K562 treated with DMSO at 1 percent for 4 hours (cell line): ENCODE data around the gene S1PR2. TPM values are rescaled to one million over a fixed set of nuclear protein-coding genes. Genes with fewer than 3 reads are reported as not detected.

Experiments
- total RNA-seq: library from RNA; unstranded; fragments of 300-600 nt; gene quantifications from 2 replicates; pipeline ENCODE4 v1.2.3, GENCODE V29; 2022; ENCODE audit not compliant: insufficient read depth

Gene S1PR2
- 1.7 and 1.9 TPM in 2 replicates for total RNA-seq

GRCh38 chr19:10230861-10231611 lies at the start of gene S1PR2:
Gene S1PR2 (minus strand): TSS chr19:10231331. CDS start chr19:10224905, 6,426 bp downstream.

DNA sequence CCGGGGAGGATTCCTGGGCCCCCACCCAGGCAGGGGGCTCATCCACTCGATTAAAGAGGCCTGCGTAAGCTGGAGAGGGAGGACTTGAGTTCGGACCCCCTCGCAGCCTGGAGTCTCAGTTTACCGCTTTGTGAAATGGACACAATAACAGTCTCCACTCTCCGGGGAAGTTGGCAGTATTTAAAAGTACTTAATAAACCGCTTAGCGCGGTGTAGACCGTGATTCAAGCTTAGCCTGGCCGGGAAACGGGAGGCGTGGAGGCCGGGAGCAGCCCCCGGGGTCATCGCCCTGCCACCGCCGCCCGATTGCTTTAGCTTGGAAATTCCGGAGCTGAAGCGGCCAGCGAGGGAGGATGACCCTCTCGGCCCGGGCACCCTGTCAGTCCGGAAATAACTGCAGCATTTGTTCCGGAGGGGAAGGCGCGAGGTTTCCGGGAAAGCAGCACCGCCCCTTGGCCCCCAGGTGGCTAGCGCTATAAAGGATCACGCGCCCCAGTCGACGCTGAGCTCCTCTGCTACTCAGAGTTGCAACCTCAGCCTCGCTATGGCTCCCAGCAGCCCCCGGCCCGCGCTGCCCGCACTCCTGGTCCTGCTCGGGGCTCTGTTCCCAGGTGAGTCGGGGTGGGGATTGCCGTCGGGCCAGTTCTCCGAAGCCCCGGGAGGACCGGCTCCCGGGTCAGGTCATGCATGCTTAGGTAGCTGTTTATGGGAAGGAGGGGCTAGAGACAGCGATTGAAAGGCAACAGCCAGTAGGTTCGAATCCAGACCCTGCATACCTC lies 39.7 kb upstream of the S1PR2 start, which contains the start of gene ICAM1:
TSS of gene ICAM1 (plus strand) at position 505 of the 779 bp plus-strand sequence. CDS start at position 545, 40 bp downstream.

DNA sequence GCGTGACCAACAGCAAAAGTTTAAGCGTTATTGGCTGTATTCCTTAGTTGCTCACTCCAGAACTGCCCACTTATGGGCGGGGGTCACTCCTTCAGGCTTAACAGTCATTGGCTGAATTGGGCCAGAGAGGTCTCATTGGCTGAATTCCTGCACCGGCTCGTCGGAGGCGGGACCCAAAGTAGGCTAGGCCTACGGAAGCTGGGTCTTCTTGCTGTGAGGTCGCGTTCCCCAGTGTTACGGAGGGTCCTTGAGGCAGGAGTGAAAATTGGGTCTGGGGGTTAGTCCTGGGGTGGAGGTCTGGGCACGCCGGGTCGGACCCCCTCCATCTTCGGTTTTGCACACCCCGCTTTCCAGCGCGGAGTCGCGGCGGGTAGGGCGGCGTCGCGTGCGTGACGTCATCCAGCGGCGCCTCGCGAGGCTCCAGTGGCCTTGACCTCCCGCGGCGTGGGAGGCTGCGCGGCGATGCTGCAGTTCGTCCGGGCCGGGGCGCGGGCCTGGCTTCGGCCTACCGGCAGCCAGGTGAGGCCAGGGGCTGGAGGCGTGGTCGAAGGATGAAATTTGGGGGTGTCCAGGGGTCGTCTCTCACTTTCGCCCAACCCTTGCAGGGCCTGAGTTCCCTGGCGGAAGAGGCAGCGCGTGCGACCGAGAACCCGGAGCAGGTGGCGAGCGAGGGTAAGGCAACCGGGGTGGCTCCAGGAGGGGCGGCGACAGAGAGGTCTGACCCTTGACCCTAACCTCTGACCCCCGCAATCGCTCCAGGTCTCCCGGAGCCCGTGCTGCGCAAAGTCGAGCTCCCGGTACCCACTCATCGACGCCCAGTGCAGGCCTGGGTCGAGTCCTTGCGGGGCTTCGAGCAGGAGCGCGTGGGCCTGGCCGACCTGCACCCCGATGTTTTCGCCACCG lies 20.9 kb upstream of the S1PR2 start, which contains the start of gene MRPL4:
TSS of gene MRPL4 (plus strand) at position 423 of the 903 bp plus-strand sequence. CDS start at position 463, 40 bp downstream.

GRCh38 chr19:10194500-10195198 lies 36.5 kb downstream of the S1PR2 start, which contains the start of gene DNMT1:
Gene DNMT1 (minus strand): TSS chr19:10194953. CDS start chr19:10194899, 54 bp downstream.

Other genes with a start within 250 kb of the S1PR2 start
- gene COL5A3, start 220.8 kb downstream of the S1PR2 start, total RNA-seq: not detected in 2 replicates
- gene RDH8, start 217.8 kb downstream of the S1PR2 start, total RNA-seq: not detected in 2 replicates
- 19.4 and 25.1 TPM in 2 replicates for gene SHFL, start 145.0 kb downstream of the S1PR2 start, total RNA-seq
- gene ANGPTL6, start 128.7 kb downstream of the S1PR2 start, total RNA-seq: 0.76 TPM in 1 of 2 replicates, not detected in the other
- 22.8 and 35.9 TPM in 2 replicates for gene PPAN, start 125.0 kb downstream of the S1PR2 start, total RNA-seq
- gene P2RY11, start 119.6 kb downstream of the S1PR2 start, total RNA-seq: 10.7 and 16.4 TPM in 2 replicates
- 345 and 378 TPM in 2 replicates for gene EIF3G, start 111.4 kb downstream of the S1PR2 start, total RNA-seq
- gene DNMT1, start 36.4 kb downstream of the S1PR2 start, total RNA-seq: 140 and 183 TPM in 2 replicates
- 128 and 153 TPM in 2 replicates for gene MRPL4, start 20.9 kb upstream of the S1PR2 start, total RNA-seq
- 42.4 and 49.5 TPM in 2 replicates for gene ICAM1, start 39.8 kb upstream of the S1PR2 start, total RNA-seq
- 87.1 and 92.6 TPM in 2 replicates for gene ICAM4, start 55.6 kb upstream of the S1PR2 start, total RNA-seq
- 37.0 and 39.1 TPM in 2 replicates for gene ICAM5, start 58.6 kb upstream of the S1PR2 start, total RNA-seq
- 6.8 and 13.6 TPM in 2 replicates for gene ZGLP1, start 78.5 kb upstream of the S1PR2 start, total RNA-seq
- 27.8 and 42.6 TPM in 2 replicates for gene FDX2, start 84.7 kb upstream of the S1PR2 start, total RNA-seq
- gene RAVER1, start 102.2 kb upstream of the S1PR2 start, total RNA-seq: 60.1 and 84.3 TPM in 2 replicates
- 8.1 and 15.6 TPM in 2 replicates for gene ICAM3, start 108.3 kb upstream of the S1PR2 start, total RNA-seq
- gene TYK2, start 149.2 kb upstream of the S1PR2 start, total RNA-seq: 128 and 144 TPM in 2 replicates
- gene CDC37, start 172.2 kb upstream of the S1PR2 start, total RNA-seq: 266 and 284 TPM in 2 replicates
- gene PDE4A, start 189.2 kb upstream of the S1PR2 start, total RNA-seq: 8.9 and 20.3 TPM in 2 replicates